ENCODE data around the gene FEN1.
A peak's percentile ranks its signal among the peaks of the same experiment; 100 is the strongest.

The FEN1 gene

DNA sequence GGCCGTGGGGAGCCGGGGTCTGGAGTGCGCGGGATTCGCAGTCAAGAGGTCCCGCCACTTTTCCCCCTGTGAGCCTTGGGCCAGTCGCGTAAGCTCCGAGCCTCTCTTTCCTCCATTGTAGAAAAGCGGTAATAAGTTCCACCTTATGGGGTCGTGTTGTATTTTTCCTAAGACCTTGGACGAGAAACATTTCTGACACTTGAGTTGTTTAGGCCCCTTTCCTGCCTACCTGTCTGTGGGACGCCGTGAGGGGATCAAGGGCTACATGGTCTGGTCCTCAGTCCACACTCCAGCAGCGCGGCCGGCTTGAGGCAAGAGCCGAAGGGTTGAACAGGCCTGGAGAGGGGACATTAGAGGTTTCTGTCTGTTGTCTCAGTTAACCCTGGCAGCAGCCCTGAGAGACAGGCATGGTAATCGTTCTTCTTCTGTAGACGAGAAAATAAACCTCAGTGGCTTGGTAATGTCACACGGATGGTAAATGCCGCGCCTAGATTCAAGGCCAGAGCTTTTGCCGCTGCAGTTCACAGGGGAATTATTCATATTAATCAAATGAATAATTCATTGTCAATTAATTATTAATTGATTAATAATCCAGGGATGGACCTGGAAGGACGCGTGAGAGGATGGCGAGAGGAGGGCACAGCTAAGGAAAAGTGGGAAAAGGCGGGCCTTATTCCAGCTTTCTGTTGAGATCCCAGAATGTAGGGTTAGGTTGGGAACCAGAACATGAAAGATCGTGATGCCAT lies 545 bp downstream of the FEN1 start:
- no peak for DNase-seq

DNA sequence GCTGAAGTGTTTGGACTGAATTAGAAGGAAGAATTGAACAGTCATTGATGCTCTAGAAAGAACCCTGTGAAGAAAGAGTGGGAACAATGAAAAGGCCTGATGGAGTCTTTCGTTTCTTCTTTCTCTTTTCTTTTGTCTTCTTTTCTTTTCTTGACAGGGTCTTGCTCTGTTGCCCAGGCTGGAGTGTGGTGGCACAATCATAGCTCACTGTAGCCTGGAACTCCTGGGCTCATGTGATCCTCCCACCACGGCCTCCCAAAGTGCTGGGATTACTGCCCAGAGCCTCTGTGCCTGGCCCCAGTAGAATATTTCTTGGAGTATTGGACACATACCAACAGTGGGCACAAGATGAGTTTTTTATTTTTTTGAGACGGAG lies 1.1 kb downstream of the FEN1 start:
- DNase-seq: no peak

DNA sequence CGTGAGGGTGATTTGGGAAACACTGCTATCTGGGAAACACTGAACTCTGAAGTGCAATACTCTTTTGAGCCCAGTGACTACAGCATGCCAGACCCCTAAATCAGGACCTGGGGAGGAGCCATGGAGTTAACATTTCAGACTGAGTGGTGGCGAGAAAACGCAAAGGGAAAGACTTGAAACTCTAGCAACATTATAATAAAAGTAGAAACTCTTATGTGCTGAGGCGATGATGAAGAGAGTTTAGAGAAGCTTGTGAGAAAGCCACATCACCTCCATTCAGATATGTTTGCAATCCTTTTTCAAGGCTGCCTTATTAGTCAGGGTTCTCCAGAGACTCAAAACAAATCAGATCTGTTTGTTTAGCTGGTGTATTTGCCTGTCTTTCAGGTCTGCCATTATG lies 1.9 kb downstream of the FEN1 start:
- DNase-seq: no peak

DNA sequence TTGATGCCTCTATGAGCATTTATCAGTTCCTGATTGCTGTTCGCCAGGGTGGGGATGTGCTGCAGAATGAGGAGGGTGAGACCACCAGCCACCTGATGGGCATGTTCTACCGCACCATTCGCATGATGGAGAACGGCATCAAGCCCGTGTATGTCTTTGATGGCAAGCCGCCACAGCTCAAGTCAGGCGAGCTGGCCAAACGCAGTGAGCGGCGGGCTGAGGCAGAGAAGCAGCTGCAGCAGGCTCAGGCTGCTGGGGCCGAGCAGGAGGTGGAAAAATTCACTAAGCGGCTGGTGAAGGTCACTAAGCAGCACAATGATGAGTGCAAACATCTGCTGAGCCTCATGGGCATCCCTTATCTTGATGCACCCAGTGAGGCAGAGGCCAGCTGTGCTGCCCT lies 2.7 kb downstream of the FEN1 start:
- no peak for DNase-seq

DNA sequence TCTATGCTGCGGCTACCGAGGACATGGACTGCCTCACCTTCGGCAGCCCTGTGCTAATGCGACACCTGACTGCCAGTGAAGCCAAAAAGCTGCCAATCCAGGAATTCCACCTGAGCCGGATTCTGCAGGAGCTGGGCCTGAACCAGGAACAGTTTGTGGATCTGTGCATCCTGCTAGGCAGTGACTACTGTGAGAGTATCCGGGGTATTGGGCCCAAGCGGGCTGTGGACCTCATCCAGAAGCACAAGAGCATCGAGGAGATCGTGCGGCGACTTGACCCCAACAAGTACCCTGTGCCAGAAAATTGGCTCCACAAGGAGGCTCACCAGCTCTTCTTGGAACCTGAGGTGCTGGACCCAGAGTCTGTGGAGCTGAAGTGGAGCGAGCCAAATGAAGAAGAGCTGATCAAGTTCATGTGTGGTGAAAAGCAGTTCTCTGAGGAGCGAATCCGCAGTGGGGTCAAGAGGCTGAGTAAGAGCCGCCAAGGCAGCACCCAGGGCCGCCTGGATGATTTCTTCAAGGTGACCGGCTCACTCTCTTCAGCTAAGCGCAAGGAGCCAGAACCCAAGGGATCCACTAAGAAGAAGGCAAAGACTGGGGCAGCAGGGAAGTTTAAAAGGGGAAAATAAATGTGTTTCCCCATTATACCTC lies 3.3 kb downstream of the FEN1 start:
- DNase-seq: no peak

DNA sequence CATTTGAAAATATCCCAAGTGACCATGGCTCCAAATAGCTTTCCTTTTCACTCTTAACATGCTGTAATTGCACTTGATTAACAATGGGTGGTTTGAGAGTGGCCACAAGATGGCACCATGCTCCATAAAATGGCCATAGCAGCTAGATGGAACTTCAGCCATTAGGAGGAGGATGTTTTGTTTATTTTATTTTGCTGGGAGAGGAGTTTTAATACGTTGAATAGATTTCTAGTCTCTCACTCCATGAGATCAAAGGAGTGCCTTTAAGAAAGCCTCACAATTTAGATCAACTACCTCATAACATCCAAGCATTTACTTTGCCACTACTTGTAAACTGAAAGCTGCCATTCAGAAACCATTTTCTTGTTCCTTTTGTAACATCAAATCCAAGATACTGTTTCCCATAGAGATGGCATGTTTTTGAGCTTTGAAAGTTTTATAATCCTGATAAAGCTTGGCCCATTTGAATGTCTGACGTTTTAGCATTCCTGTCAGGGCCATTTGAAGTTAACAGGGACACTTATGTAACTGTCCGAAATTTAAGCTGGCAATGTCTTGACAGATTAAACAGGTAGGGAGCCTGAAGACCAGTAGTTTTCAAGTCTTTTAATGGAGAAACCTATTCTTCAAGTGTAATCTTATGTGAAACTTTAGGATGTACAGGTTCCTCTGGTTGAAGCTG lies 4.7 kb downstream of the FEN1 start:
- peak in 44 of 56 donors; percentile 12 to 92 (median 58) for DNase-seq

DNA sequence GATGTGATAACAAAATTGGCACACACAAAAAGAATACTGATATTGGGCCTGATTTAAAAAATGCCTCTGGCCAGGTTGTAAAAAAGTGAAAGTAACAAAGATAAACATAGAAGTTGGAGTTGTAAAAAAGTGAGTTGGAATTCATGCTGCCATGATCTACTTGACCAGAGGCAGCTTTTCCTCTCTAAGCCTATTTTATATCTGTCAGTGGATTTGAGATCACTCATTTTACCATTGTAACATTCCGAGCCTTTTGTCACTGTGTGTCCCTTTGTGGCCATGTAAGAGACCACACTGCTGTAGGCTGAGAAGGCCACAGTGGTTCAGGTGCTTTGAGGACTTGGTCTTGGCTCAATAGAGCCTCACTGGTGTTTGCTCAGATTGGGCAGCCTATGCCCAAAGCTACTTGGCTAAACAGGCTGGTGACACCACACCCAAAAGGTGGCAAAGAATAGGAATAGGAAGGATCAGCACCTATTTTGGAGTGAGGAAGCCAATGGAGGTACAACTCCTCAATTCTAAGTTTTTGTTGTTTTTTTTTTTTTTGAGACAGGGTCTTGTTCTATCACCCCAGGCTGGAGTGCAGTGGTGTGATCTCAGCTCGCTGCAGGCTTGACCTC lies 7.1 kb downstream of the FEN1 start:
- no peak for DNase-seq

DNA sequence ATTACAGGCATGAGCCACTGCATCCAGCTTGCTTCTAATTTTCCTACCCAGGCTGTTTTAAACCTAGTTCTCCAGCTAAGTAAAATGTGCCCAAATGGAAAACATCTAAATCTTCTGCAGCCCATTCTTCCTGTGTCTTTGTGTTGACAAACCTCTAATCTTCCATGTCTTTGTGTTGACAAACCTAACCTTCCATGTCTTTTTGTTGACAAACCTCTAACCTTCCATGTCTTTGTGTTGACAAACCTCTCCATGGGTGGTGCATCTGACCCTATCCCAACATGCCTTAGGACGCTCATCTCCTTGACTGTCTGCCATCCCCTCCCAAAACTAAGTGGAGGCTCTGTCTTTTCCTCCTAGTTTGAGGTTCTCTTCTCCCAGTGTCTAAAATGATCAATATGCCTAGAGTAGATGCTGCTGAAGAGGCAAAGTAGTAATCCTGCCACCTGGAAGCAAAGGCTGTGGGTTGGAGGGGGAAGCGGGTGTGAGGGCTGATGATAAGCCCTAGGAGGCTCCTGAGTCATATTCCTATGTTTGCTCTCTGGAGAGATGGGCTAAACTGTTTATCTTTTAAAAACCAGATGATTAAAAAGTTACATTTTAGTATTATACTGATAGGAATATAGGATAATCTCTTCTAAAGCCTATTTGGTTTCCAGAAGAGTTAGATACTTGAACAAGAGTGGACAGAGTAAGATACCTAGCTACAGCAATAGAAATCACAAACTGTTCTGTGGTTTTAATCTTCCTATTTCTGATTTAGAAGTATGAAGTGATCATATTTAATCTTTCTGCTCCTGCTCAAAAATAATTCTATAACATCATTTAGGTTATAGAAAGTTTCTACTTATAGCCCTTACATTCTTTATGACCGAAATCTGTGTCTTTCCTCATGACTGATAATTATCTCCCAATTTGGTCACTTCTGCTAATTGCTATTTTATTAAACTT lies 7.9 kb downstream of the FEN1 start:
- DNase-seq: no peak

DNA sequence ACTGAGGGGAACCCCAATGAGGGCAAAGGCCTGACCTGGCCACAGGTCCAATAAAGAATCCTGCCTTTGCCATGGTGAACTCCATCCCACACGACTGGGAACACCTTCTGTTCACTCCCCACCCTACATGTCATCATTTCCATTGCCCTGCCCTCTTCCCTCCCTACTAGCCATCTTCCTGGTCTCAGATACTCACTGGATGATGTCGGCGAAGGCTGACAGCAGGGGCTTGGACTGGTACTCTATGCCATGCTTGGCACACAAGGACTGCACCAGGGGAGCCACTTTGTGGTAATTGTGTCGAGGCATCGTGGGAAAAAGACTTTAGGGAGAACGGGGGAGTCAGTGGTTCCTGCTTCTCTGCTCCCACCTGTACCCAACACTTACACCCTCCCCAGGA lies 9.9 kb downstream of the FEN1 start:
- no peak for DNase-seq

DNA sequence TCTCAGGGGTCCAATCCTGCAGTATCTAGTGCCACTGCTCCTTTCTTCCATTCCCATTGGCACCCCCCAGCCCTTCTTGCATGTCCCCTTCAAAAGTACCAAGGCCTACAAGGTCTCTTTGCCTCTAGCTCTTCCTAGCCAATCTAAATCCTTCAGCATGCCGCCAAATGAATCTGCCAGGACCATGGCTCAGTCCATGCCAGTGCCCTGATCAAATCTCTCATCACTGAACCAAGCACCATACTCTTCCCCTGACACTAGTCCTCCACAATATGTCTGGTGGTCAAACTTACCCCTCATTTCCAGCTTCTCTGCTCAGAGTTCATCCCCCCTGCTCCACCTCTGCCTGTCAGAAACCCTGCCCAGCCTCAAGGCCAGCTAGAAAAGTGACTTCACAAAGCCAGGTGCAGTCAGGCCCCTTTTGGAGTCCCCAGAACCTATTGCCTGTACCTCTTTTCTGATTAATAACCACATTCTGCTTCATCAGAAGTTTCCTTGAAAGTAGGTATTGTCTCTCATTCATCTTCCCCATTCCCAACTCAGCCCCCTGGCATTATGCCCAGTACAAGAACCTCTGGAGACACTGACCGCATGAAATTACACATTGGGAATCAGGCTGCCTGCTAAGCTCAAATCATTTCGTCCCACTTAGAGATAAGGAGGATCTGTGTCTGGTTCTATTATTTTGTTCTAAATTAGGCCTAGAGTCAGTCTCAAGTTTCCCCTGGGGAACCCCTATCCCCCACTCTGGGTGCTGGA lies 11.4 kb downstream of the FEN1 start:
- peak in 1 of 56 donors; percentile 39 for DNase-seq

DNA sequence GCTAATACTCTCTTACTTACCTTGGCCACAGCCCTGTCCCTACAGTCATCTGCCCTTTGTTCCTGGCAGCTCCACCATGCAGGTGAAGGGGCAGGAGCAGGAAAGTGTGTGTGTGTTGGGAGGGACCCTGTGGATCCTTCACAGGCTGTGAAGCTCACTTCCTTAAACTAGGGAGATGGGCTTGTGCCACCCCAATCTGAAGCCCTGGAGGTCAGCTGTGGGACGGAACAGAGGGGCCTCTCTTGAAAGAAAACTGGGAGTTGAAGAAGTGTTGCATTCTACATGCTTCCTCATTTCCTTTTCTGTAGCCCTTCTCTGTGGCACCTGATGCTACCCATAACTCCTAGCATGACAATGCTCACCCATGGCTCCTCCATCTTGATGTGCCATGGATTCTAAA lies 12.4 kb downstream of the FEN1 start:
- no peak for DNase-seq

DNA sequence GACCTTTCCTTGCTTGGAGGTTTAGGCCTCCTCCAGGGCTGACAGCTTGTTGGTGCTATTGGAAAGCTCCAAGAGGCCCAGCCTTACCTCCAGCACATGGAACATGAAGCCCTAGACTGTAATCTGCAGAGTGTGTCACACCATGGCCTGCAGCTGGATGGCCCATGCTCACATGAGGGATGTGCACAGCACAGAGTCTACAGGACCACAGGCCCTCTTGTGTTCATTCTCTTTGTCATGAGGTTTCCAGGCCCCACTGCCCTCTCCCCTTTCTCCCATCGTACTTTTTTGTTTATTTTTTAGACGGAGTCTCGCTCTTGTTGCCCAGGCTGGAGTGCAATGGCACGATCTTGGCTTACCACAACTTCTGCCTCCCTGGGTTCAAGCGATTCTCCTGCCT lies 14.1 kb downstream of the FEN1 start:
- DNase-seq: no peak

DNA sequence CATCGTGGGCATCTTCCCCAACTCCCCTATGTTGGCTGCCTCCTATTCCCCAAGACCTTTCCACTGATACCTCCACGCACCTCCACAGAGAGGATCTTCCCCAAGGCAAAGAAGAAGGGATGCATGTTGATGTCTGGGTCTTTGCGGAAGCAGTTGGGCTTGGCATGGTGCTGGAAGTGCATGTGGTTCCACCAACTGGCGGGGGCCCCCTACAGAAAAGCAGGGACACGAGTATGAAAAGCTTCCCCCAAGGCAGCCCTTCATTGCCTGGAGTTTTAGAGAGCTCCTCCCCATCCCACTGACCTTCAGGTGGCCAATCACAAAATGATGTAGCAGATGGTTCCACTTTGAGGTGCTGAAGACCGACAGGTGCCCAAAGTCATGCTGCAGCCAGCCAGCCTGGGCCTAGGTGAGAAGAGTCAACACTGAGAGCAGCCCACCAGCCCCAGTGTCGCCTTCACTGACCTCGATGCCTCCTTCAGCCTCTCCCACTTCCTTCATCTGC lies 18.0 kb downstream of the FEN1 start:
- DNase-seq: no peak

DNA sequence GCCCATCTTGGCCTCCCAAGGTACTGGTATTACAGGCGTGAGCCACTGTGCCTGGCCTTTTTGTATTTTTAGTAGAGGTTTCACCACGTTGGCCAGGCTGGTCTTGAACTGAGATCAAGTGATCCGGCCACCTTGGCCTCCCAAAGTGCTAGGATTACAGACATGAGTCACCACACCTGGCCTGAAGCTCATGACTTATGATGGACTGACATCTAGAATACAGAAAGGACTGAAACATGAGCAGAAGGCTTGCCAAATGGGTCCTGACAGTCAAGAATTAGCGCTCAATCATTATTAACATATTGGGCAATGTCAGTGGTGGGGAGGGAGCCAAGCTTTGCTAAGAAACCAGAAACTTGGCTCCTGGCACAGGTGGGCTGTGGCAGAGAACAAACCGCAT lies 19.1 kb downstream of the FEN1 start:
- DNase-seq: no peak

DNA sequence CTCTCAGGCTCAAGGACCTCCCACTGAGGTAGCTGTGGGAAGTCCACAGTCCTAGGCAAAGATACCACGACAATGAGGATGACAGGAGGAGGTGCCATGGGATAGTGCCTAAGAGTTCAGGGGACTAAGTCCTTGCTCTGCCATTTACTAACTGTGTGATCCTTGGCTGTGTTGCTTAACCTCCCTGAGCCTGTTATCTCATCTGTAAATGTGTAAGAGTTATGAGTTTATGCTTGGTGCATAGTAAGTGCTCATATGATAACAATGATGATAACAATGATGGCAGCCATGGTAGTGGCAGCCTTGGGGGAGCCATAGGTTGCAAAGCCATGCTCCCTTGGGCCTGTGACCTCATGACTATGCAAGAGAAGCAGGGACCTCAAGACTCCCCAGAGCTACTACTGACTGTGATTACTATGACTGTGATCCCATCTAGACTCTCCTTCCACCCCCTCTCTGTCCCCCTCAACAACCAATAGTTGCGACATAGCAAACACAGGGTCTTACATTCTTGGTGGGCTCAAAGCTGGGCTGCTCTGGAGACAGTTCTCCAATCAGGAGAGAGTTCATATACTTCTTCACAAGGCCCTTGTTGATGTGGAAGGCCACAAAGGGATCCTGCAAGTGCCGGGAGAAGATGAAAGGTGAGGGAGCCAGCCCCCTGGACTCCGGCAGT lies 20.2 kb downstream of the FEN1 start:
- no peak for DNase-seq

DNA sequence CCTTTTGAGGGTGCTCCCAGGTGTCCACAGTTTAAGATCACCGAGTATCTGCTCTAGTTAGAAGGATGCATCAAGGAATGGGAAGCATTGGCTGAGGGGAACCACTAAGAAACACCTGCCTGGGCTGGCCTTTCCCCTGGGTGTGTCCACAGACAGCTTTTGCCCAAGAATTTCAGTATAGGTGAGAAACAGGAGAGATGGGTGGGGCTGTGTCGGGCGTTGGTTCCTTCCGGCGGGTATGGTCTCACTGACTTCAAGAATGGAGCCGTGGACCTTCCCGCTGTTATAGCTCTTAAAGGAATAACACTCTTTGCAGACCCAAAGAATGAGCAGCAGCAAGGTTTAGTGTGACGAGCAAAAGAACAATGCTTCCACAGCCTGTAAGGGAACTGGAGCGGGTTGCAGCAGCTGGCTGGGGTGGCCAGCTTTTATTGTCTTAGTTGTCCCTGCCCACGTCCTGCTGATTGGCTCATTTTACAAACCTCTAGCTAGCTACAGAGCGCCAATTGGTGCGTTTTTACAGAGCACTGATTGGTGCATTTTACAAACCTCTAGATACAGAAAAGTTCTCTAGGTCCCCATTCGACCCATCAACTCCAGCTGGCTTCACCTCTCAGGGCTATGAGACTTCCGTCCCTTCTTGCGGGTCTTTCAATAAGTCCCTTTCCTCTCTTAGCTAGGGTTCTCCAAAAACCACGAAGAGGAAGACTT lies 21.7 kb downstream of the FEN1 start:
- peak in 40 of 56 donors; percentile 19 to 84 (median 58) for DNase-seq

DNA sequence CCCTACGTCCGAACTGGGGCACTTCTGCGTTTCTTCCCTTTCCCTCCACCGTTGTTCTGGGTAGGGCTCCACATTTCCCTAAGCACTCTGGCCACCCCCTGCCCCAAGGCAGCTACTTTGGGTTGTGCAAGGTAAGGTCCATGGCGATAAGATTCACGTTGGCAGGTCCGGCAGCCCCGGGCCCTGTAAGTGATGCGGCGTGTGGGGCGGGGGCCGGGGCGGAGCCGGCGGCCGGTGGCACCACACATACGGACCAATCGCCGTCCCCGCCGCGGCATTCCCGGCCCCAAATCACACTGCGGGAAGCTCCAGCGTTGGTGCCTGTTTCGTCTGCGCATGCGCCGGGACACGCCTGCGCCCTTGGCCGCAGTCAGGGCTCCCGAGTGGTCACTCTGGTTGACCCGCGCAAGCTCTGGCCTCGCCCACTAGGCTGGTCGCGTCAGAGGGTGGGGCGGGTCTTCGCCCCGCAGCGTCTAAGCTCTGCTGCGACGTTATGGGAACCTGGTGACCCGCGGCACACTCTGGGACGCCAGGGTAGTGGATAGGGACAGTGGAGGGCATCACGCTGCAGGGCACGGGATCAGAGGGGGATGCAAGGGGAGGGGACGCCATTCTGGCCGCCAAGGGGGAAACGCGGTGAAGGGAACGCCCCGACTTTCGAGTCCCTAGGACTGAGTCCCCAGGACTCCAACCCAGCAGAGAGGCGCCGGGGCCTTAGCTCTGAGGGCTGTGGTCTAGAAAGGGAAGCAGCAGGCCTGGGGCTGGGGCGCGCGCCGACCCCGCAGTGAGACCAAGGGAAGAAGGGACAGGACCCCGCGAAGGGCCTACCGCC lies 22.5 kb downstream of the FEN1 start:
- DNase-seq: peak; percentile 82 to 99 (median 95)
